Hematopoietic multipotent progenitor cell (in vitro differentiated cells): ENCODE measurements around the gene PHLDA3. TPM values are rescaled to one million over a fixed set of nuclear protein-coding genes. Genes with fewer than 3 reads are reported as not detected.

Experiments used
- total RNA-seq: library from RNA; depleted of rRNA; stranded (reverse); fragments of >200 nt; gene quantifications from one replicate; pipeline ENCODE4 v1.2.3, GENCODE V29; 2012

The PHLDA3 gene
- total RNA-seq, 1 donor: 3.8 TPM

Other genes starting within 250 kb of the PHLDA3 start
- under 0.01 TPM for gene PKP1, start 185.7 kb downstream of the PHLDA3 start, total RNA-seq
- gene TNNT2, start 91.5 kb downstream of the PHLDA3 start, total RNA-seq: not detected
- not detected for gene LAD1, start 69.9 kb downstream of the PHLDA3 start, total RNA-seq
- gene TNNI1, start 47.5 kb downstream of the PHLDA3 start, total RNA-seq: not detected
- 128 TPM for gene CSRP1, start 37.9 kb upstream of the PHLDA3 start, total RNA-seq
- 8.1 TPM for gene NAV1, start 69.9 kb upstream of the PHLDA3 start, total RNA-seq